AG04450 (cell line): Measurements from ENCODE around the gene PPP1R13B. TPM values are rescaled to one million over a fixed set of nuclear protein-coding genes. Genes with fewer than 3 reads are reported as not detected.

Source experiments
- CTCF ChIA-PET: fragments of 300-600, 350-600 bp; formaldehyde crosslinking; extraction: SDS; loops from one replicate; lab custom pipeline; 2022; ENCODE audit warnings: antibody characterized with exemption, inconsistent platforms; lab: Charles Lee
- POLR2A ChIA-PET: fragments of 350-600 bp; formaldehyde crosslinking; extraction: SDS; loops from one replicate; lab custom pipeline; 2021; ENCODE audit warnings: antibody characterized with exemption, inconsistent platforms; lab: Yijun Ruan, JAX
- DNase-seq: peaks from one replicate; pipeline ENCODE4 v3.0.0-alpha.2; 2011; ENCODE audit warnings: low read depth, low spot score
- H3K27ac ChIP-seq: one replicate; pipeline ENCODE4 v1.5.1; 2012; ENCODE audit warnings: low read depth, low read length, control low read depth
- H3K27me3 ChIP-seq: one replicate; pipeline ENCODE4 v1.6.0; 2012; ENCODE audit warnings: low read length; ENCODE audit not compliant: control insufficient read depth, insufficient read depth
- H3K4me3 ChIP-seq: 2 replicates; pipeline ENCODE4 v1.5.1; 2011; ENCODE audit warnings: mild to moderate bottlenecking, low read depth, low read length, control low read depth
- H3K9me3 ChIP-seq: 2 replicates; pipeline ENCODE4 v1.5.1; 2012; ENCODE audit warnings: low read length; ENCODE audit not compliant: control insufficient read depth, insufficient read depth
- polyA plus RNA-seq: library from polyadenylated mRNA; depleted of rRNA; stranded (reverse); fragments of >200 nt; gene quantifications from 2 replicates; pipeline ENCODE4 v1.2.3, GENCODE V29; 2011
- TF ChIP-seq, protein P1 (sequence below): IDR thresholded peaks from 2 replicates; pipeline ENCODE4 v1.5.1; 2011; ENCODE audit warnings: low read depth, low read length, control low read depth, inconsistent platforms

Gene PPP1R13B
- polyA plus RNA-seq, 1 experiment, result 0.62 TPM

DNA sequence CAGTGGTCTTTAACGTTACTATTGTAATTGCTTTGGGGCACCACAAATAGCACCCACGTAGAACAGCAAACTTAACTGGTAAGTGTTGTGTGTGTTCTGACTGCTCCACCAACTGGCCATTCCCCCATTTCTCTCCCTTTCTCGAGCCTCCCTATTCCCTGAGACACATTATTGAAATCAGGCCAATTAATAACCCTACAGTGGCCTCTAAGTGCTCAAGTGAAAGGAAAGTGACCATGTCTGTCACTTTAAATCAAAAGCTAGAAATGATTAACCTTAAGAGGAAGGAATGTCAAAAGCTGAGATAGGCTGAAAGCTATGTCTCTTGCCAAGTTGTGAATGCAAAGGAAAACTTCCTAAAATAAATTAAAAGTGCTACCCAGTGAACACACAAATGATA lies 22.3 kb downstream of the PPP1R13B start:
- TF ChIP-seq, protein P1, sequence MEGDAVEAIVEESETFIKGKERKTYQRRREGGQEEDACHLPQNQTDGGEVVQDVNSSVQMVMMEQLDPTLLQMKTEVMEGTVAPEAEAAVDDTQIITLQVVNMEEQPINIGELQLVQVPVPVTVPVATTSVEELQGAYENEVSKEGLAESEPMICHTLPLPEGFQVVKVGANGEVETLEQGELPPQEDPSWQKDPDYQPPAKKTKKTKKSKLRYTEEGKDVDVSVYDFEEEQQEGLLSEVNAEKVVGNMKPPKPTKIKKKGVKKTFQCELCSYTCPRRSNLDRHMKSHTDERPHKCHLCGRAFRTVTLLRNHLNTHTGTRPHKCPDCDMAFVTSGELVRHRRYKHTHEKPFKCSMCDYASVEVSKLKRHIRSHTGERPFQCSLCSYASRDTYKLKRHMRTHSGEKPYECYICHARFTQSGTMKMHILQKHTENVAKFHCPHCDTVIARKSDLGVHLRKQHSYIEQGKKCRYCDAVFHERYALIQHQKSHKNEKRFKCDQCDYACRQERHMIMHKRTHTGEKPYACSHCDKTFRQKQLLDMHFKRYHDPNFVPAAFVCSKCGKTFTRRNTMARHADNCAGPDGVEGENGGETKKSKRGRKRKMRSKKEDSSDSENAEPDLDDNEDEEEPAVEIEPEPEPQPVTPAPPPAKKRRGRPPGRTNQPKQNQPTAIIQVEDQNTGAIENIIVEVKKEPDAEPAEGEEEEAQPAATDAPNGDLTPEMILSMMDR, result no peak
- POLR2A ChIA-PET, result interaction anchor here (0.6 kb wide), 1 partner anchor 22 kb away, joined by 3 read pairs; no protein-coding TSS in a partner anchor
- Histone ChIP-seq H3K9me3 (no peaks in the 10 kb centered on the region), H3K27ac (no peak overlapping the region), H3K4me3 (no peak overlapping the region), H3K27me3 (peaks cover 5% of the 10 kb centered on the region)
- CTCF ChIA-PET, result interaction anchor here (0.6 to 2.4 kb wide), 2 partner anchors 16 to 35 kb away, joined by 3 to 14 read pairs; no protein-coding TSS in a partner anchor
- no peak for DNase-seq

DNA sequence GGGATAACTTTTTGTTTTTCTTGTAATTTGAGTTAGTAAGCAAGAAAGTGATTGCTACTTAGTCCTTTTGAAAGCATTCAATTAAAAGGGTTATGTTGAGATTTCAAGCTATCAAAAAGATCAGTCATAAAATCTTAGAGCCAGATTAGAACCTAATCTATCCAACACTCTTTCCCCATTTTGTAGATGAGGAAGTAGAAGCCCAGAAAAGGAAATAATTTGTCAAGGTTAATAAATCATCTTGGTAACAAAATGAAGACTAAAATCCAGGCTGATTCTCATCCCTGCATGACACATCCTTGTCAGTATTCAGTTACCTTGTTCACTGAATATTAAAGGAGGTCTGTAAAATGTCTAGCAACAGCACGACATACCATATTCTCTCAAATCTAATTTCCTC lies 26.5 kb downstream of the PPP1R13B start:
- TF ChIP-seq, protein P1, result no peak
- POLR2A ChIA-PET, result no interaction called here
- CTCF ChIA-PET, result interaction anchor here (1.1 to 2.6 kb wide), 2 partner anchors 12 to 161 kb away, joined by 3 to 13 read pairs; no protein-coding TSS in a partner anchor
- no peak for DNase-seq
- no peak overlapping the region for H3K27ac ChIP-seq
- H3K9me3 ChIP-seq, result no peaks in the 10 kb centered on the region
- H3K4me3 ChIP-seq, result no peak overlapping the region
- peaks cover 13% of the 10 kb centered on the region for H3K27me3 ChIP-seq

DNA sequence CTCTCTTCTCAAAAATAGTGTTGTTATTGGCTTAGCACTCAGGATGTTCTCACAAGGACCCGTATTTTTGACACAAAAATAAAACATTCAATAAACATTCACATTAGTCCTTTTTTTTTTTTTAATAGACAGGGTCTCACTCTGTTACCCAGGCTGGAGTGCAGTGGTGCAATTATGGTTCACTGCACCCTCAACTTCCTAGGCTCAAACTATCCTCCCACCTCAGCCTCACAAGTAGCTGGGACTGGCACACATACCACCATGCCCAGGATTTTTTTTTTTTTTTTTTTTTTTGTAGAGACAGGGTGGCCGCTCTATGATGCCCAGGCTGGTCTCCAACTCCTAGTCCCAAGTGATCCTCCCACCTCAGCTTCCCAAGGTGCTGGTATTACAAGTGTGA lies 27.0 kb downstream of the PPP1R13B start:
- H3K27ac ChIP-seq, result no peak overlapping the region
- POLR2A ChIA-PET, result no interaction called here
- no peaks in the 10 kb centered on the region for H3K9me3 ChIP-seq
- no peak overlapping the region for H3K4me3 ChIP-seq
- CTCF ChIA-PET, result interaction anchor here (2.6 kb wide), 1 partner anchor 12 kb away, joined by 13 read pairs; no protein-coding TSS in a partner anchor
- DNase-seq, result no peak
- H3K27me3 ChIP-seq, result peaks cover 13% of the 10 kb centered on the region
- TF ChIP-seq, protein P1, result no peak

DNA sequence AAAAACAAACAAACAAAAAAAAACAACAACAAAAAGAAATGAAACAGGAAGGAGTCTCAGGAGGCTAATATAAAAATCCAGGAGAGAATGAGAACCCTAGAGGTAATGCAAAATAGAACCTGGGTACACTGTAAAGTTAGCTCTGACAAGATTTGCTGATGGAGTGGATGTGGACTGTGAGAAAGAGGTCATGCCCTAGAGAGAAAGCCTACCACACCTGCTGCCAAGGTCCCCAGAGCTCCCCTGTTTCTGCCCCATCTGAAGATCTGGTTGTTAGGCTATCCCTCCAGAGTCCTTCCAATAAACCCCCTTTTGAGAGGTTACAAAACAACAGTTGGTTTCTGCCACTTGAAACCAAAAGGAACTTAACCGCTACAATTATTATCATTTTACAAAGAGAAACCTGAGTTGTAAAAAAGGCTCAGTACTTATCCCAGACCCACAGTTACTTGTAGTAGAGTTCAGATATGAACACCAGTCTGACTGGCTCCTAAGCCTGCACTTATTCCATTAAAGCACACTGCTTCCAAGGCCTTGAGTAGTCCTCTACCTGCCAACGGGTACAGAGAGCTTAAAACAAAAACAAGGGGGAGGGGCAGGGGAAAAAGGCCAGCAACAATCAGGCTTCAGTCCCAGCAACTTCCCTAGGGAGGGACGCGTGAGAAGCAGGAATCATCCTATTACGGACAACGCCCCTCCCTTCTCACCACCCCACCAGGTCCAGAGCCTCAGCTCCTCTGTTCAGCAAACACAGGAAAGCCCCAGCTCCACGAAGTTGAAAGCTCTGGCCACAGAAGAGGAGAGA lies 27.7 kb downstream of the PPP1R13B start:
- DNase-seq, result no peak
- Histone ChIP-seq H3K9me3 (no peaks in the 10 kb centered on the region), H3K4me3 (no peak overlapping the region), H3K27ac (no peak overlapping the region), H3K27me3 (peaks cover 13% of the 10 kb centered on the region)
- TF ChIP-seq, protein P1, result no peak
- ChIA-PET POLR2A (no interaction called here), CTCF (interaction anchor here (0.5 to 2.6 kb wide), 2 partner anchors 11 to 248 kb away, joined by 5 to 13 read pairs; no protein-coding TSS in a partner anchor)

DNA sequence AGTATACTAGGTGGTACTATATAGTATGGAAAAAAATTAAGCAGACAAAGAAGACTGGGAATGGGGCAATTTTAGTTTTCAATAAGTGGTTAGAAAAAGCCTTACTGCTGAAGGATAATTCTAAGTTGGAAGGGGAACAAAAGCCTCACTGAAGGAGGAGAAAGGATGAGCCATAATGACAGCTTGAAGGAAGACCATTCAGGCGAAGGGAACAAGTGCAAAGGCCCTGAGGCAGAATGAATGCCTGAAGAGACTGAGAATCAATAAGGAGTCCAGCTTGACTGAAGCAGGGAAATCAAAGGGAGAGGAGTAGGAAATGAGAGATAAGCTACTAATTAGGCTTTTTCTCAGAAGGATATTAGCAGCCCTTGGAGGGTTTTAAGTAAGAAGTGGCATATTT lies 28.5 kb downstream of the PPP1R13B start:
- ChIA-PET CTCF (interaction anchor here (0.5 to 2.6 kb wide), 2 partner anchors 10 to 247 kb away, joined by 5 to 13 read pairs; no protein-coding TSS in a partner anchor), POLR2A (no interaction called here)
- Histone ChIP-seq H3K27me3 (peaks cover 13% of the 10 kb centered on the region), H3K4me3 (no peak overlapping the region), H3K9me3 (no peaks in the 10 kb centered on the region), H3K27ac (no peak overlapping the region)
- TF ChIP-seq, protein P1, result no peak
- no peak for DNase-seq
